Glutamatergic neuron (in vitro differentiated cells): ENCODE results near the gene HLA-DPB1. TPM values are rescaled to one million over a fixed set of nuclear protein-coding genes. Genes with fewer than 3 reads are reported as not detected.

Source experiments
- DNase-seq: peaks from one replicate; pipeline ENCODE4 v3.0.0; 2022
- H3K27ac Mint-ChIP-seq: one replicate; pipeline ENCODE4 v1.8.0; 2020; ENCODE audit warnings: mild to moderate bottlenecking, mixed read lengths, inconsistent platforms; ENCODE audit not compliant: unreplicated experiment
- H3K27me3 Mint-ChIP-seq: one replicate; pipeline ENCODE4 v1.8.0; 2020; ENCODE audit warnings: mild to moderate bottlenecking, moderate library complexity, mixed read lengths, inconsistent platforms; ENCODE audit not compliant: unreplicated experiment
- H3K36me3 Mint-ChIP-seq: one replicate; pipeline ENCODE4 v1.8.0; 2020; ENCODE audit warnings: mild to moderate bottlenecking, mixed read lengths, inconsistent platforms; ENCODE audit not compliant: unreplicated experiment
- H3K4me1 Mint-ChIP-seq: one replicate; pipeline ENCODE4 v1.8.0; 2020; ENCODE audit warnings: mild to moderate bottlenecking, low read depth, mixed read lengths, inconsistent platforms; ENCODE audit not compliant: unreplicated experiment
- H3K4me3 Mint-ChIP-seq: one replicate; pipeline ENCODE4 v1.8.0; 2020; ENCODE audit warnings: mild to moderate bottlenecking, mixed read lengths, inconsistent platforms; ENCODE audit not compliant: unreplicated experiment
- H3K9me3 Mint-ChIP-seq: one replicate; pipeline ENCODE4 v1.8.0; 2020; ENCODE audit warnings: mild to moderate bottlenecking, moderate library complexity, mixed read lengths, inconsistent platforms; ENCODE audit not compliant: unreplicated experiment
- long read RNA-seq: library from polyadenylated mRNA; unstranded; transcript quantifications from one replicate; pipeline ENCODE4 v2.0.0, GENCODE V29; 2020; ENCODE audit not compliant: unreplicated experiment
- total RNA-seq: library from RNA; stranded (reverse); fragmentation: NEBNext Ultra II Directional; extraction: Animal tissue kit (Norgen Biotek cat#: 25700); gene quantifications from one replicate; pipeline ENCODE4 v1.2.1, GENCODE V29; 2021; ENCODE audit not compliant: unreplicated experiment
- TF ChIP-seq, protein P1 (sequence below): fragments of 200-600 bp; sonication (generic); IDR thresholded peaks from one replicate; pipeline ENCODE4 v1.5.0; 2021; ENCODE audit not compliant: partially characterized antibody, unreplicated experiment

The HLA-DPB1 gene
- total RNA-seq = 4.7 TPM
- long read RNA-seq = 0 reads

DNA sequence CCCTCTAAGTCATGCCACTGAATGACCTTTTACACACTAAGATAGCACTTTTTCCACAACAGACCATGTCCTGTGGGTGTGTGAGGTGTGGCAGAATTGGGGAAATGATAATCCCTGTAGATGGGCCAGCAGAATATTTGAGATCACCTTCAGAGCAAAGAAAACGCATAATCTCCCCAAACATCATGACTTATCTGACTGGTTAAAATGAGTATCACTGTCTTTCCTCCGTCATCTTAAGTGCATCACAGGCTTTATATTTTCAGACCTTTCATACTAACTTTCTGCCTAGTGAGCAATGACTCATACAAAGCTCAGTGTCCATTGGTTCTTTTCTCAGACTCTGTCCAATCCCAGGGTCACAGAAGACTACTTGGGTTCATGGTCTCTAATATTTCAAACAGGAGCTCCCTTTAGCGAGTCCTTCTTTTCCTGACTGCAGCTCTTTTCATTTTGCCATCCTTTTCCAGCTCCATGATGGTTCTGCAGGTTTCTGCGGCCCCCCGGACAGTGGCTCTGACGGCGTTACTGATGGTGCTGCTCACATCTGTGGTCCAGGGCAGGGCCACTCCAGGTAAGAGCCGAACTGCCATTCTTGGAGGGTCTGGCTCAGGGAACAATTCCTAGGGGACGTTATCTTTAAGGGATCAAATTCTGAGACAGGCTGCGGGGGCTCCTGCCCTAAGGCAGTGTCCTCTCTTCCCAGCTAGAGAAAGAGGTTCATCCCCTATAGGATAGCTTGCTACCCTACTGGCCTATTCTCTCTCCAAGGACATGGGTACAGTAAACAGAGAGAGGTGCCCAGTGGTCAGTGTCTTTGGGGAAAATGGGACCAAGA is at the start of gene HLA-DPB1:
Gene HLA-DPB1 (plus strand): TSS at position 423 of the 838 bp plus-strand sequence. CDS start 52 bp downstream, at position 475.
- H3K4me3 Mint-ChIP-seq = no peak within 1 kb of the TSS
- no peak for DNase-seq

DNA sequence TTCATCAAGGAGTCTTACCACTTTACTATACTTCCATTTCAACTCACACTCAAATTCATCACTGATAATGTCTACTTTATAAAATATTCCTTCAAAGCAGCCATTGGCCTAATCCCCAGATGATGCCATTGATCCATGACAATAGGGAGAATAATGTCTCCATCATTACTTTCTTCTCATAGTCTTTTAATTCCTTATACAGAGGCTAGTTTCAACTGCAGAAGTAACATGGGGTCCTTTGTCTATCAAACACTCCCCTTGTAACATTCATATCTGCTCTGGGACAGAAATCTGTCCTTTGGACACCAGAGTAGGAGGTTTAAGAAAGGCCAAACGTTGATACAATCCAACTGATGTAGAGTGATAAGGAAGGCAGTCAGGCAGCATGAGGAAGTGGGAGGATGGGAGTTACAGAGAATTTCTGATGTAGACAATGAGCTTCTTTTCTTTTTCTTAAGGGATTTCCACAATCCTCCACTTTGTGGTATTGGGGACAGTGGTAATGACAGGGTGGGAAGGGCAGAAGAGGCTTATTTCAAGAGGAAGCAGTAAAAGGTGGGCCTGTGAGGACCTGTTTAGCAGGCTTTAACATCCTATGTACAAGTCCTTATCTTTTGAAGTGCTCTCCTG is 47.5 kb upstream of the HLA-DPB1 start:
- no peak for DNase-seq
- H3K9me3 Mint-ChIP-seq = no peaks in the 10 kb centered on the region
- no peaks in the 10 kb centered on the region for H3K4me1 Mint-ChIP-seq
- no peaks in the 10 kb centered on the region for H3K27me3 Mint-ChIP-seq
- H3K27ac Mint-ChIP-seq = no peak overlapping the region
- TF ChIP-seq, protein P1, sequence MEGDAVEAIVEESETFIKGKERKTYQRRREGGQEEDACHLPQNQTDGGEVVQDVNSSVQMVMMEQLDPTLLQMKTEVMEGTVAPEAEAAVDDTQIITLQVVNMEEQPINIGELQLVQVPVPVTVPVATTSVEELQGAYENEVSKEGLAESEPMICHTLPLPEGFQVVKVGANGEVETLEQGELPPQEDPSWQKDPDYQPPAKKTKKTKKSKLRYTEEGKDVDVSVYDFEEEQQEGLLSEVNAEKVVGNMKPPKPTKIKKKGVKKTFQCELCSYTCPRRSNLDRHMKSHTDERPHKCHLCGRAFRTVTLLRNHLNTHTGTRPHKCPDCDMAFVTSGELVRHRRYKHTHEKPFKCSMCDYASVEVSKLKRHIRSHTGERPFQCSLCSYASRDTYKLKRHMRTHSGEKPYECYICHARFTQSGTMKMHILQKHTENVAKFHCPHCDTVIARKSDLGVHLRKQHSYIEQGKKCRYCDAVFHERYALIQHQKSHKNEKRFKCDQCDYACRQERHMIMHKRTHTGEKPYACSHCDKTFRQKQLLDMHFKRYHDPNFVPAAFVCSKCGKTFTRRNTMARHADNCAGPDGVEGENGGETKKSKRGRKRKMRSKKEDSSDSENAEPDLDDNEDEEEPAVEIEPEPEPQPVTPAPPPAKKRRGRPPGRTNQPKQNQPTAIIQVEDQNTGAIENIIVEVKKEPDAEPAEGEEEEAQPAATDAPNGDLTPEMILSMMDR = no peak
- no peak overlapping the region for H3K4me3 Mint-ChIP-seq
- no peaks in the 10 kb centered on the region for H3K36me3 Mint-ChIP-seq

More for the DNA sequence above, at the start of gene HLA-DPB1:
- H3K36me3 Mint-ChIP-seq = peaks cover 5% of the 10 kb centered on the region
- H3K27ac Mint-ChIP-seq = no peak within 1 kb of the TSS
- H3K9me3 Mint-ChIP-seq = peaks cover 8% of the 10 kb centered on the region
- peaks cover 10% of the 10 kb centered on the region for H3K27me3 Mint-ChIP-seq
- TF ChIP-seq, protein P1 = no peak
- peaks cover 7% of the 10 kb centered on the region for H3K4me1 Mint-ChIP-seq

DNA sequence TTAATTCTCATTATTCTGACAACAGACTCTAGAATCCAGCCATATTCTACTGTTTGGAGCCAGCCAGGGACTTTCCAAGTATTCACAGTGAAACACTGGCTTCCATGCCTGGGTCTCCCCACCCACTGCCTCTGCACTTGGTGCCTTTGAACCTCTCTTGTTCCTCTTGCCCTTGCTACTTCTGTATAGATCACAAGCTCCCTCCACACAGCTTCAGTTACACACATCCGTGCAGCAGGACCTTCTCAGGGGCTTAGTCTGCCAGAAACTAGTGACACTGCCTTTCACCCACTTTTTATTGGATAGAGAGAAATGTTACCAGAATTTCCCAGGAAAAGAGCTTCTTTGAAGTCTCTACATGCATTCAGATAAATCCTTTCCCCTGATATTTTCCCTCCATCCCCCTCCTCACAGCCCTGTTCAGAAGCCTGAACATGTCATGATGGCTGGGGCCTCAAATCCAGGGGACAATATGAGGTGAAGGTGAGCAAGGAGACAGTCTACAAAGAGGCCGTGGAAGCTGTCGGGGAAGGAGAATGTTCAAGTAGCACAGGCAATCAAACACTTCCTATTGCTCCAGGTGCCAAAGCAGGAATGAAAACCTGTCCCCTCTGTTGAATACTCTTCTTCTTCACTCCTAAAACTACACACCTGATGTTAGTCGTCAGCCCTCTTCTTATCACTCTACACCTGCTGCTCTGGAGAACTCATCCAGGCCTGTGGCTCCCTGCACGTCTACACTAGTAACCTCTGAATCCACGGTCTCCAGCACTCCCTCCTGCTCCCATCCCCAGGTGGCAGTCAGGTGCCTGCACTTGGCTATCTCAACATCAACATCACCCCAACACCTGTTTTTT is 46.2 kb upstream of the HLA-DPB1 start:
- Mint-ChIP-seq H3K4me3 (peak overlapping the region; percentile 4), H3K27me3 (no peaks in the 10 kb centered on the region), H3K4me1 (no peaks in the 10 kb centered on the region), H3K27ac (no peak overlapping the region), H3K36me3 (no peaks in the 10 kb centered on the region), H3K9me3 (no peaks in the 10 kb centered on the region)
- TF ChIP-seq, protein P1 = no peak
- DNase-seq = no peak

DNA sequence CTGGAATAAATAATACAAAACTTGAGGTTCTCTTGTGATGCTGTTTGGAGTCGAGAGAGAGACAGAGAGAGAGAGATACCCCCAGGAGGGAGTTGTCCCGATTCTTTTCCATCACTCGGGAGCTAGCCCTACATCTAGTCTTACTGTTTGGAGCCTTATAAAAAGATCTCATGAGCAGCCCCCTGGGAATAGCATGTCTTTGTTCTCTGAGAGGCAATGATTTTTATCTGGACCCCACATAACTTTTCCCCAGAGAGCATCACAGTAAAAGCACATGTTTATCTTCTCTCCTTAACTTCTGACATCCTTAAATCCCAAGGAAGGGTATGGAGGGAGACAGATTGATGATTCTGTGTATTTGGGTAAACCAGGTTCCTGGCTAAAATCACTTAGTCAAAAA is 45.5 kb upstream of the HLA-DPB1 start:
- TF ChIP-seq, protein P1 = no peak
- Mint-ChIP-seq H3K27ac (no peak overlapping the region), H3K27me3 (no peaks in the 10 kb centered on the region), H3K4me1 (no peaks in the 10 kb centered on the region), H3K4me3 (peak overlapping the region; percentile 4), H3K9me3 (no peaks in the 10 kb centered on the region), H3K36me3 (peaks cover 5% of the 10 kb centered on the region)
- no peak for DNase-seq
